NCI-H146 (cell line): Measurements from ENCODE around the gene HDAC4.

Source experiments
- DNase-seq: peaks from one replicate; lab custom pipeline; 2025; lab: John Stamatoyannopoulos, UW

HDAC4 gene

DNA sequence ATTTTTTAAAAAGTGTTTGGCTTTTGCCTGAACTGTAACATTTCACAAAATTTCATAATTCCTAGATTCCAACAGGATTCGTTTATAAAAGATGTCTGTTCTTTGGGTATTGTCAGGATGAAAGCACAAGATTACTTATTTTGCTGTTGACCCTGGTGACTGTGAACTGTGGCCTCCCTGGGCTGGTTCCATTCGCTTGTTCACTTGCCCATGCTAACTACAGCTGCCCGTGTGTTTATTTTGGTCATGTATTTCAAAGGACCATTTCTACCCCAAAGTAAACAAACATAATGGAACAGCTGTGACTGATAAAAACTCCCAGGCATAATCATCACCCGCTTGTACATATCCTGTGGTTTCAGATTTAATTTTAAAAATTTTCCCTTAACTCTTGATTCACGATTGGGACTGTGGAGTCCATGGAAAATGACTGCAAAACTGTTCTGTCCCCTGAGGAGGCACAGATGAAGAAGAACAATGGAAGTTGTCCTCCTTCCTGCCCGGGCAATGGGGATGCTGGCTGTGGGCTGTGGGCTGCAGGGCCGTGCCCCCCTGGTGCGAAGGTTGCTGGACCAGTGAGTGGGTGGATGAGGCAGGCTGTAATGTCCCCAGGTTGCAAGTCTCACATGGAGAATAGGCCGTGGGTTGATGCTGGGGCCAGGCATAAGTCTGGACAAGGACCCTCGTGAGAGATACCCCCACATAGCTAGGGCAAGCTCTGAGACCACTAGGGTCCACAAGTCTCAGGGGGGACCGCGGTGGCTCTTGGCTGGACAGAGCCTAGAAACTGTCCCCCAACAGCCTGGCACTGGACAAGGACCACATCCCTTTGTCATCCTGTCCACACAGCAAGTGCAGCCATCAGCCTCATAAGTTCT is 28.9 kb upstream of the HDAC4 start:
- DNase-seq = peak; percentile 71

DNA sequence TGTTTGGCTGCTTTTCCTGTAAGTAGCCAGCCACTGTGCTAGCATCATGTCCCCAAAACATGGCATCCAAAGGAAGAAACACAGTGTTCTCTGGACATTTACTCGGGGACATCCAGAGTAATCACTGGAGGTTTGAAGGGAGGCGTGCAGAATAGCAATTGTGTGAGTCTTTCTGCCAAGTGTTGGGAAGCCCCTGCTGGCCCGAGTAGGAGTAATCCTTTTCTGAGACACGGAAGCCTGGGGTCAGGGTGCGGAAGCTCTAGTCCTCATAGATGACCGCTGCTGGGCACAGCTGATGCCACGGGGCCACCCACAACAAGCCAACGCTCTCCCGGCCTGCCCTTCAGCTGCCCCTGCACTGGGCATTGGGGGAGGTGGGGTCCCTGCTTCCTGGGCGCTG is 24.8 kb upstream of the HDAC4 start:
- no peak for DNase-seq

DNA sequence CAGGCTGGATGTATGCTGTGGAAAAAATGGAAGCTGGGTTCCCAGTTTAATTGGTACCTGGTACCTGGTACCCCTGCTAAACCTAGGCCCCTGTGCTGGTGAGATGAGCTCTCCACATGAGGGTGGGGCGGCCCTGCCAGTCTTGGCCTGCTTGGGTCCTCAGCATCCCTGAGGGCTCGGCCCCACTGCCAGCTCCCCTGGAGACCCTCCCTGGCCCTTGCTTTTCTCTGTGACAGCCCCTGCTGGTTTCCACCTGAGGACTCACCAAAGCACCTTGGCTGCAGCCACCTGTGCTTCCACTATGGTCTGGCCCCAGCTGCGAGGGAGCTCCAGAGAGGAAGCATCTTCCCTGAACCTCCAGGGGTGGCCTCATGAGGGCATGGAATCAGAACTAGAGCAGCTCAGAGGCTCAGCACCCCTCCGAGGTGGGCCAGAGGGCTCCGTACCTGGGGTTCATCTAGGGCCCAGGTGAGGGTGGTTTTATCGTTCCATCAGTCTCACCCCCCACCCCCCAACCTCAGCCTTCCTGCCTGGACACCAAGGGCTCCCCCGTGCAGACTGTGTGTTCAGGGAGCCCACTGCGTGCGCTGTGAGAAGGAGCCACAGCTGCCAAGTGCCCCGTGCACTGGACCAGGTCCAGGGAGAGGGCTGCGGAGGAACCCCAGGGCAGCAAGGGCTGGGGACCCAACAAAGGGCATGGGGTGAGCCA is 23.7 kb upstream of the HDAC4 start:
- DNase-seq = no peak

DNA sequence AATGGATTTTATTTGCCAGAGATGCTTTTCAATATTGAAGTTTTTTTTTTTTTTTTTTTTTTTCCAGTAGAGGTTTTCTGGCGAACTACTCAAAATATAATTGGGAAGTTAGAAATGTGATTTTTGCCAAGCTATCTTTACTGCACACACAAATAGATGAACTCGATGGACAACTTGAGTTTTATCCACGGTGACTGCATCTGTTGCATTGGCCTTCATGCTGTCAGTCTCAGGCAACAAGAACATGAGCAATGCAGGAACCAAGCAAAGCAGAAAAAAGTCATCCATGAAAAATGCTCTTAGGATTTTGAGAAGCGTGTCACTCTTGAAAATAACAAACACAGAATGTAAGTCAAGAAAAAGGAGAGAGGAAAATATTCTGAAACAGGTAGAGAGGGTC is 22.7 kb upstream of the HDAC4 start:
- no peak for DNase-seq

DNA sequence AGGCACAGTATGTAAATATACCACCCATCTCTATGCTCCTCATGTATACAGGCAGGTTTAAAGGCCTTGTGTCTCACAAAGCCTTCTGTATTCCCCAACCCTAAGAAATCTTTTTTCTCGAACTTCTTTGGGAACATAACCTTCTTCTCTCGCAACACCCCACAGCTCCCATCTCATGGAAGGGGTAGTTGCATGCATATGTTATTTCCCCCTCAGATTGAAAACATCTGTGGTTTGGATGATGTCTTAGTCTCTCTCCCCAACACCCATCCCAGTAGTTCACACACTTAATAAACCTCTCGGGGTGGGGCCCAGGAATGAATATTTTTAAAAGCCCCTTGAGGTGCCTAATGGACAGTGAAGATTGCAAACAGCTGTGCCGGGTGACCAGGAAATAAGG is 21.0 kb upstream of the HDAC4 start:
- DNase-seq = no peak

DNA sequence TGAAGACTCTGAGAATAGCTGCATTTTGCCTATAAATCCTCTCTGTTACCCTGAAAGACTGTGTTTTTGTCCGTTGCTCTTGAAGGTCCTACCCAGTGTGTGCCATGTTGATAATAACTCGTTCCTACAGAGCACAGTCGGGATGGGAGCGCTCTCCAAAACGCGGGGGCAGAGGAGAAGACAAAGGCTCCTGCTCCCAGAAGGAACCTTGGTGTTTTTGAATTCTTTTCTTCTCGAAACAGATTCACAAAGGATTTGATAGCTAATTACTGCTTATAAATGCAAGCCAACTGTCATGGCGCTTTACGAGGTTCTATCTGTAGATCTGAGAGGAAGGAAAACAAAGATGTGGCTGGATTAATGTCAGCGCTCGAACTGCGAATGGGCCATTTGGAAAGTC is 19.3 kb upstream of the HDAC4 start:
- DNase-seq = no peak

DNA sequence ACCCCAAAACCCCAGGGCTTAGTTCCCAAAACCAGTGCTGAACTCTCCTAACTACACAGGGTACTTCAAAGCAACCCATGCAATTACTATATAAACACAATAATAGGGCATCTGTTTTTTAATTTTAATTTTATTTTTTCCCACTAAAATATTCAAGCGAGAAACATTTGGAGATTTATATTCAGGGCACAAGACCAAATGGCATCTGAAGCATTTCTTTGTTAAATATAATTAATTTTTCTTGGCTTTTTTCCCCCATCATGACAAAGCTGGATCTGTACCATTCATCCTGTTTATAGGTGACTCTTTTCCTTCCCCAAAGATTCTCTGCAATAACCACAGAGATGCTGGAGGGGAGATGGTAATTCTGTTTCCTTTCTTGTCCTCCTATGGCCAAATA is 18.1 kb upstream of the HDAC4 start:
- no peak for DNase-seq

DNA sequence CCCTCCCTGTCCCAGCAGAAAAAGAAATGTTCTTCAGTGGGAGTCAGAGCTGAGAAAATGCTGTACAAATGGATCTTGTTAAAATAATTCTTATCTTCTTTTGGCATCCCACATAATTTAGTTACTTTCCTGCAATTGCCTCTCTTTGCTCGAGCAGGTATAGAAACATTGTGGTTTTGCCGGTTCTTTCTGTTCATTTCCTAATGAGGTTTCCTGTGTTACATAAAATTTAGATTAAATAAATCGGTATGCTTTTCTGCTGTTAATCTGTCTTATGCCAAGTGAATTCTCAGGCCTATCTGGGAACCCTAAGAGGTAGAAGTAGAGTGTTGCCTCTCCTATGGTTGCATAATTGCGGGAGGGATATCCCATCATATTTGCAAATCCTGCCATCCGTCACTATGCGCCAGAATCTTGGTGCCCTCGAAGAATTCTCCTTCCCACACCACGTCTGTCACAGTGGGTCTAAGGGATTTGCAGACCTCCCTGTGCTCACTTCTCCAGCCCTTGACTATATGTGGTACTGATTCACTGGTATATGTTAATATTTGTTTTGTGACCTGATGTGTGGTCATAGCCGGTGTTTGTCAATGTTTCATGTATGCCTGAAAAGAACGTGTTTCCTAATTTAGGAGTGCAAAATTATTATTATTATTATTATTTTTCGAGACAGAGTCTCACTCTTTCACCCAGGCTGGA is 12.2 kb upstream of the HDAC4 start:
- DNase-seq = no peak

DNA sequence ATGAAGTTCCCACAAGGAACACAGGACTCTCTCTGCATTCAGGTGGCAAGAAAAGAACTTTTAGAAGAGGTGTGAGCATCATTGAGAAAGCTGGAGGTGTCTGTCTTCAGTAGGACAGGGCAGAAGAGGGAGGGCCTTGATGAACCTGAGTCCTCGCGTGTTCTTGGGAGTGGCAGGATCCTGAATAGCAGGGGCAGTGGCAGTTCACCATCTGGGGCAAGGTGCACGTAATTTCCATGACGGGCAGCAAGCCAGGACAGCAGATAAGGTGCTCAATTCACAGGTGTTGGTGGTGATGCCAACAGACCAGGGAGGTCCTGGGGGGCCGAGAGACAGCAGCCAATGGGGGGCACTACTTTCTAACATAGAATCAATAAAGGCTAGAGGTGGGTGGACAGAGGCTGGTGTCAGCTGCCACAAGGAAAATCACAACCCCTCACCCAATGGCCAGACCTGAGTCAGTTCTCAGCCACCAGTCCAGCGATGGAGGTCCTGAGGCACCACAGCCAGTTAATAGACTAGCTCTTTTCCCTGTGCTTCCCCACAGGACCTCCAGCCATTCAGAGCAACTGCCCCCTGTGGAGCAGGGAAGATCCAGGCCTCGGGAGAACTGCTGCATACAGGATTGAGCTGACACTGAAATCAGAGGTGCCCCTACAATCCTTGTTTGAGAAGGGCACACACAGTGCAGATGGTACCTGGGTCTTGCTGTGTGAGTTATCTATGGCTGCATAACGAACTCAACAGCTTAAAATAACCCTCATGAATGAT is 10.9 kb upstream of the HDAC4 start:
- DNase-seq = no peak

DNA sequence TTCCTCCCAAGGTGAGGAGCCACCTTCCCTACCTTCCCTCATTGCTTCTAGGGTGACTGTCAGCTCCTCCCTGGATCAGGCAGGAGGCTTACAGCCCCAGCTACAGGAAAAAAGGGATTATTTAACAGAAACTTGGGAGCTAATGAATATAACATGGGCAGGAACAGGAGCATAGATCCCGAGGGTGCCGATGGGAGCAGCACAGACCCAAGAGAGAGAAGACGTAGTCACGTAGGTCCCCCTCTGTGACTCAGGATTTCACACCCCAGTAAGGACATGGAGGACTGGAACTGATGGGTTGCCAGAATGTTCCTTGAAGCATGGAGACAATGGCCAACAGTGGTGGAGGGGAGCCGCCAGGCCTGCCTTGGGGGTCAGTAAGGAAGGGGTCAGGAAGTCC is 10.3 kb upstream of the HDAC4 start:
- DNase-seq = no peak

DNA sequence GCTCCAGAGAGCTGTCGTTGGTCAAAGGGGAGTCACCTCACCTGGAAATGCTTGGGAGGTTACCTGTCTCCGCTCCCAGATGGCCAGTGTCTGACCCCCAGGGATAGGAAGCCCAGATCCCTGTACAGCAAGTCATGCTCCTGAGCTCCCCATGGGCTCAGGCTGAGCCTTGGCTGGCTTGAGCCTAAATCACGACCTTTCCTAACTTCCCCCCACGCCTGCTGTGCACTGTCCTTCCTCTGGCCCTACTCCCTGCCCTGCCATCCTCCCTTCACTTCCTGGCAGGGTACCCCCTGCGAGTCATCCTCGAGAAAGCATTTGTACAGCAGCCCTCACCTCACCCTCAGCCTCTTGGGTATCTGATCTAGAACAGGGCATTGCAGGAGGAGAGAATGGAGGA is 9.2 kb upstream of the HDAC4 start:
- no peak for DNase-seq

DNA sequence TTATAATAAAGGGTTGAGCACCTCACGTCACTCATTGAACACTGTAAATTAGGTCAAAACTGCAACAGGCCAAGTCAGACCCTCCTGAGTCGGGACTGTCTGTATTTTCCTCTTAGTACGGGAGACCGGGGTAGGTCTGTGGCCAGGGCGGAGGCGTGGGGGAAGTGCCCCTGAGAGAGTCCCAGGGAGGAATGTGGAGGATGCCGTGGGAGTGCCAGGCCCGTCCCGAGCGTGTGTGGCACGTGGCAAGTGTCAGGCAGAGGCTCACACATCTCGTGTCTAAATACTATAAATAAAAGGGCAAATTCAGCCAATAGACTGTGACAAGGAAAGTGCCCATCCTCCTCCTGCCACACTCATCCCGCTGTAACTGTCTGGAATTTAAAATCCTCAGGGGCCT is 6.3 kb upstream of the HDAC4 start:
- no peak for DNase-seq

DNA sequence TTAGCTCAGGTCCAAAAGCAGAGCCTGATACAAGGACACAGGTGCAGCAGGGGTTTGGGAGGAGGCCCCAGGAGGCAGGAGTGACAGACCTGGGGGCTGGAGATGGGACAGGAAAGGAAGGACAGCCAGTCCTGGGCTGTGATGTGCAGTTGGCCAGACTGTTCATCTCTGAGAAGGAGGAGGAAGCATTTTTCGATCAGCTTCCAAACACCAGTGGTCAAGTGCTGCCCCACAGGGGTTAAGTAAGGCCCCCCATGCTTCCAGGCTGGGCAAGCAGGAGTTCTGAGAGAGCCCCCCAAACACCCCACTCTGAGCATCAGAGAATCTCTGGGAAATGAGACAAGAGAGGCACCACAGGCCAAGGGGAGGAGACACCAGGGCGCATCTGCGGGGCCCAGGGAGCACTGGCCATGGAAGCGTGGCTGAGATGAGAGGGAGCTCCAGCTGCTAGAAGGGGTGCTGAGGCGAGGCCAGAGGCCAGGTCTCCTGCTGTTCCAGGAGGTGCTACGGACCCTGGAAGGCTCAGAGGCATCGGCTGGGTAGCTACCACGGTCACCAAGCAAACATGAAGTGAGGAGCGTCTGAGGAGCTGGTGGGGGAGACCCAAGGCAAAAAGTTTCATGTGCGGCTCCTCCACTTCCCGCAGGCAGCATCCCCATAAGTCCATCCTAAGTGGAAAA is 5.6 kb upstream of the HDAC4 start:
- no peak for DNase-seq

DNA sequence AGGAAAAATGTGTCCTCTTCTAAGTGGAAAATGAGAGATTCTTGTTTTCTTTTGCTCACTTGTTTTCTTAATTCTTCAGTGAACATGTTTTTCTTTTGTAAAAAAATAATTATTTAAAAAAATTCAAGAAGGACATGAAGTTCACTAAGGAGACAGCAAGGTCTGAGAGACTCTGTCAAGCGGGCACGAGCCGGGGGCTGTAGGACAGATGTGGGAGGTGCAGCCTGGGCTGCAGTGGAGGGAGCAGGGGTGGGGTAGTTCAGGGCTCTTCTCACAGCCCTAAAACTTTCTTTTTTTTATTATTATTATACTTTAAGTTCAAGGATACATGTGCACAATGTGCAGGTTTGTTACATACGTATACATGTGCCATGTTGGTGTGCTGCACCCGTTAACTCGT is 4.3 kb upstream of the HDAC4 start:
- no peak for DNase-seq

DNA sequence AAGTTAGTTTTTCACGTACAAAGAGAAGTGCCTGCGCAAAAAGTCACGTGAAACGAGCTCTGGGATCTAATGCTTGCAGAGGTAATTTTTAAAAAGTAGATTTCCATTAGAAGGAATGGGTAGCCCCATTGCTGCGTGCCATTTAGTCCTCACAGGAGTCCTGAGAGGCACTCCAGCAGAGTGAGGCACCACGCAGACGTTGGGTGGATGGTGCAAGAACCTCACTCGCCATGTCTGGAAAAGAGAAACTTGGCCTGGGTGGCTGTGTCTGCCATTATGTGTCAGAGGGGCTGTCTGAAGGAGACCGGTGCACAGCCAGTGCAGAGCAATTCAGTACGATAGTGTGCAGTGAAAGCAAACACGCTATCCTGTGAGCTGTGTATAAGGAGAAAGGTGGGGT is 1.8 kb upstream of the HDAC4 start:
- no peak for DNase-seq

DNA sequence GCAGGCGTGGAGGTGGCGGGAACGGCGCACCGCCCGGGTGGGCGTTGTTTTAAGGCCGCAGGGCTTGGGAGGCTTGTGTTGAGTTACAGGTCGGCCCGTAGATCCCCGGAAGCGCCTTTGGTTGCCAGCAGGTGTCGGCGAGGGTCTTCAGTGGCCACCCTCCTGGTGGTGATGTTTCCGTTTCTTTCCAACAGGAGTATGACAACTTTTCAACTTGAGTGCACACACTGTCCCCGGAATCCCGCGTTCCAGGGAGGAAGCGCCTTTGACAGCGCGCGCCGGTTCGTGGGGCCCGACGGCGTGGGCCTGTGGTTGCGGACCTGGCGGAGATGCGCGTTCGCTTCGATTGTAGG is 1.0 kb upstream of the HDAC4 start:
- peak; percentile 78 for DNase-seq

DNA sequence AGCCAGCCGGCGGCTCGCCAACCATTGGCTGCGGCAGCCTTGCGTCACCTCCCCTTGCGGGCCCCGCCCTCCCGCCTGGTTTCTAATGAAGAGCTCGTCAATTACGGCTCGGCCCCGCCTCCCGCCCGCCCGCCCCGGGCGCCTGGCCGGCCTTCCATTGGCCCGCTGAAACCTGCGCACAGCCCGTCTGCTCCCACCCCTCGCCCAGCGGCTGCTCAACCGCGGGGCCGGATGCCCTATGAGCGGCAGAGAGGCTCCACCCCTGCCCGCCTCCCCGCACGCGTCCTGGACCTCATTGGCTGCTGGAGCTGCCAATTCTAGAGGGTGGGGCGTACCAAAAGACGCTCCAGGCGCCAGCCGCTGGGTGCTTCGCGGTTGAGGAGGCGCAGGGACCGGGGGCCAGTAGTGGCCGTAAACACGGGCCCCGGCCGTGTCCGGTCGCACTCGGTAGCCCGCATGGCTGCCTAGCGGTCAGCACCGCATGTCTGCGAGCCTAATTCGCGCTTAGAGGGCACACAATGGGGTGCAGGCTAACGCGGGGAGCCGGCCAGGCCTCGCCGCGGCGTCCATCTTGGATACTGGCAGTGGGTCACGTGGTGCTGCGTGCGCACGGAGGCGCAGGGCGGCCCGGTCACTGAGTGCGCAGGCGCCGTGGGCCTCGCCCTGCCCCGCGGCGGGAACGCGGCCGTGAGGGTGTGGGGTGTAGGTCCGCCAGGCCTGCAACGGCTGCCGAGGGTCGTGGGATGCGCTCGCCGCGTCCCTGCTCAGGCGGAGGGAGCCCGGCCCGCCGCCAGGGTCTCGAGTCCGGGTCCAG is 454 bp upstream of the HDAC4 start:
- DNase-seq = peak; percentile 95

DNA sequence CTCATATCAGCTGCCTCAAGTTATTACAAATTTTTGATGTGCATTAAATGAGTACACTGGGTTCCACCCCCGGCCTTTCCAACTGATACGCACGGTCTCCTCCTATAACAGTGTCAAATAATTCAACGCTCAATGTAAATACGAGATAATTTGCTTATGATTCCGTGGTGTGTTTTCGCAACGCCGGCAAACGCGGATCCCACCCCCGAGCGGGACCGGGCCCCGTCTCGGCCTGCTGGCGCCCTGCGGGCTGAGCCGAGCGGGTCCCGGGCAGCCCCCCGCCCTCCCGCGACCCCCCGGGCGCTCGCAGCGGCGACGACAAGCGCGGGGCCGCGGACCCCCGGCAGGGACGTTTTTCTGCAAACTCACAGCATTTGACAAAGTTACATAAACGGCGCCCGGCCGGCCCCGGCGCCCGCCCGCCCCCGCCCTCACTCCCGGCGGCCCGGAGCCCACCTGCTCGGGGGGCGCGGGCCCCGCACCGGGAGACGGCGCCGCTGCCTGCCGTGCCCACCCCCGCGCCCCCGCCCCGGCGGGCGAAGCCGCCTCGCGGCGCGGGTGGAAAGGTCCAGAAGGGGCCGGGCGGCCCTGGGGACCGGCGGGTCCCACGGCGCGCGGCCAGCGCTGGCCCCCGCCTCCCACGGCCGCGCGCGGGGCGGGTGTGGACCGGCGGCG is 762 bp downstream of the HDAC4 start:
- peak; percentile 33 for DNase-seq

DNA sequence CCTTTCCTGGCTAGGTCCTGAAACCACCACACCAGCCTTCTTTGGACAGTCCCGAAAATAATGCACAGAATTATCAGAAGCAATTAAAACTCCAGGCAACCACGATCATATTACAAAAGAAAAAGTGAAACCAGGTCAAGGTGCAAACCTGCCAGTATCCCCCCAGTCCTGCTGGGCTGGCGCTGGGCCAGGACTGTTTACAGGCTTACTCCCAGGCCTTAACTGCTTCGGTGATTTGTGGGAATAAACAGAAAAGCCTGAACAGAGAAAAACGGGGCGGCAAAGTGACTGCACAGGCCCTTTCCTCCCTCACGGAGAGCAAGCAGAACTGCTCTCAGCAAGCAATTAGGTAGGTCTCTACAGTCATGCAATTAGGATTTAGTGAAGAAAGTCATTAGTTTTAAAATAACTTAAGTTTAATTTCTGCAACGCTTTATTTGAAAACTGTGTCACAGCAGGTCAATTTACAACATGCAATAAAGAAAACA is 1.3 kb downstream of the HDAC4 start:
- peak; percentile 81 for DNase-seq

DNA sequence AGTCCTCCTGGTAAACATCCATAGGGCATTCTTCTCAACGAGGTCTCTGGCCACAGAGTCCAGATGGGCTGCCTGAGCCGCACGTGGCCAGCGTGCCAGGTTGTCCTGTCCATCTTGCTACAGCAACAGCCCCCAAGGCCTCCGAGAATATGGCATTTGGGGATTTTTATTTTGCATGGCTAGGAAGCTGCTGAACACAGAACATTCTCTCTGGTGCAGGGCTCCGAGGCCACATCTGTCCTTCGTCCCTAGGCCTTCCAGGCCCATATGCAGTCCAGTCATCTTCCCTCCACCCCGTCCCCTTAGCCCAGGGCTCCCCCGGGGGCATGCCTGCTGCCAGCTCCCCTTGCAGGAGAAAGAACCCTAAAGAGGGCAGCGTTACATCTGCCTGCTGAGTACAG is 2.3 kb downstream of the HDAC4 start:
- no peak for DNase-seq
